ENCODE results near the gene CDC42BPA.
"Not testable (repeated sequence)": the region's sequence is repeated elsewhere in the genome, so short reads cannot be mapped to it uniquely, and the experiment has no call there.

CDC42BPA gene

GRCh38 chr1:226960944-226961765 is 357.1 kb downstream of the CDC42BPA start:
- DNase-seq (ENCODE audit: low read depth), result no peak

GRCh38 chr1:226960256-226960655 is 358.0 kb downstream of the CDC42BPA start:
- no peak for DNase-seq (ENCODE audit: low read depth)

GRCh38 chr1:226958300-226958699 is 360.0 kb downstream of the CDC42BPA start:
- DNase-seq (ENCODE audit: low read depth), result no peak

- no peak for DNase-seq (ENCODE audit: low read depth)
Measured at GRCh38 chr1:226957714-226958113, 360.6 kb downstream of the CDC42BPA start.

- no peak for DNase-seq (ENCODE audit: low read depth)
Measured at GRCh38 chr1:226956942-226957713, 361.2 kb downstream of the CDC42BPA start.

GRCh38 chr1:226955857-226956256 is 362.4 kb downstream of the CDC42BPA start:
- not testable (repeated sequence) for DNase-seq (ENCODE audit: low read depth)

- no peak for DNase-seq (ENCODE audit: low read depth)
Measured at GRCh38 chr1:226954777-226955176, 363.5 kb downstream of the CDC42BPA start.

GRCh38 chr1:226954337-226954736 is 364.0 kb downstream of the CDC42BPA start:
- DNase-seq (ENCODE audit: low read depth), result no peak

GRCh38 chr1:226953175-226953800 is 365.0 kb downstream of the CDC42BPA start:
- DNase-seq (ENCODE audit: low read depth), result no peak

- no peak for DNase-seq (ENCODE audit: low read depth)
Measured at GRCh38 chr1:226952118-226952441, 366.2 kb downstream of the CDC42BPA start.

GRCh38 chr1:226951286-226952117 is 366.8 kb downstream of the CDC42BPA start:
- DNase-seq (ENCODE audit: low read depth), result no peak

GRCh38 chr1:226950871-226951270 is 367.4 kb downstream of the CDC42BPA start:
- no peak for DNase-seq (ENCODE audit: low read depth)

GRCh38 chr1:226950316-226950715 is 368.0 kb downstream of the CDC42BPA start:
- DNase-seq (ENCODE audit: low read depth), result no peak

- DNase-seq (ENCODE audit: low read depth), result no peak
Measured at GRCh38 chr1:226949401-226949800, 368.9 kb downstream of the CDC42BPA start.

- DNase-seq (ENCODE audit: low read depth), result no peak
Measured at GRCh38 chr1:226948996-226949395, 369.3 kb downstream of the CDC42BPA start.

- DNase-seq (ENCODE audit: low read depth), result no peak
Measured at GRCh38 chr1:226948480-226948879, 369.8 kb downstream of the CDC42BPA start.

- no peak for DNase-seq (ENCODE audit: low read depth)
Measured at GRCh38 chr1:226948051-226948450, 370.2 kb downstream of the CDC42BPA start.

GRCh38 chr1:226946841-226947240 is 371.5 kb downstream of the CDC42BPA start:
- DNase-seq (ENCODE audit: low read depth), result no peak

- no peak for DNase-seq (ENCODE audit: low read depth)
Measured at GRCh38 chr1:226946285-226946684, 372.0 kb downstream of the CDC42BPA start.

GRCh38 chr1:226945858-226946245 is 372.4 kb downstream of the CDC42BPA start:
- no peak for DNase-seq (ENCODE audit: low read depth)

GRCh38 chr1:226945106-226945857 is 373.0 kb downstream of the CDC42BPA start:
- no peak for DNase-seq (ENCODE audit: low read depth)
